Right ventricle myocardium inferior (tissue), 1 donor: ENCODE results near the gene PPP1R14C. TPM values are rescaled to one million over a fixed set of nuclear protein-coding genes. Genes with fewer than 3 reads are reported as not detected.

Experiments
- ATAC-seq: fragments of 200-7000 bp; cut with Tn5 transposase; one replicate; pipeline ENCODE4 v1.9.1; 2020; ENCODE audit warnings: mild to moderate bottlenecking, moderate library complexity
- DNase-seq: peaks from one replicate; pipeline ENCODE4 v3.0.0; 2021; ENCODE audit errors: missing footprints
- intact Hi-C: fragments of 100-400 bp; cut with DNase I; formaldehyde crosslinking; loops from one replicate; pipeline ENCODE4 v1.11.0; 2022
- total RNA-seq: library from RNA; stranded (reverse); fragmentation: NEBNext Ultra II Directional; extraction: Animal tissue kit (Norgen Biotek cat#: 25700); gene quantifications from one replicate; pipeline ENCODE4 v1.2.1, GENCODE V29; 2021
- donor health status: DM: no; HTN: yes; CAD: no; lungs with severe emphysema.

PPP1R14C gene
- total RNA-seq, 1 donor from 2014 or later = 129 TPM

GRCh38 chr6:150293019-150293418 is 150.2 kb downstream of the PPP1R14C start:
- DNase-seq = no peak
- intact Hi-C loops = no loop called here

GRCh38 chr6:150293423-150294173 is 150.8 kb downstream of the PPP1R14C start:
- intact Hi-C loops = no loop called here
- no peak for ATAC-seq
- no peak for DNase-seq

More at GRCh38 chr6:150293019-150293418, 150.2 kb downstream of the PPP1R14C start:
- no peak for ATAC-seq

- DNase-seq (no peak), ATAC-seq (no peak)
- intact Hi-C loops = no loop called here
Observed at GRCh38 chr6:150296890-150297289, 154.0 kb downstream of the PPP1R14C start.

- intact Hi-C loops = no loop called here
- ATAC-seq = no peak
- no peak for DNase-seq
Observed at GRCh38 chr6:150297327-150298029, 154.6 kb downstream of the PPP1R14C start.

- intact Hi-C loops = no loop called here
- ATAC-seq = no peak
- no peak for DNase-seq
Observed at GRCh38 chr6:150298030-150298380, 155.2 kb downstream of the PPP1R14C start.

- intact Hi-C loops = no loop called here
- DNase-seq (no peak), ATAC-seq (no peak)
Observed at GRCh38 chr6:150298676-150299075, 155.8 kb downstream of the PPP1R14C start.

Other genes with a start within 250 kb of the PPP1R14C start
- gene RAET1E, start 244.9 kb upstream of the PPP1R14C start, total RNA-seq = 0.27 TPM
- 0.22 TPM for gene RAET1G, start 219.9 kb upstream of the PPP1R14C start, total RNA-seq
- 1.3 TPM for gene ULBP2, start 201.0 kb upstream of the PPP1R14C start, total RNA-seq
- gene ULBP1, start 179.1 kb upstream of the PPP1R14C start, total RNA-seq = 0.30 TPM
- not detected for gene RAET1L, start 117.5 kb upstream of the PPP1R14C start, total RNA-seq
- 1.4 TPM for gene ULBP3, start 73.9 kb upstream of the PPP1R14C start, total RNA-seq
- gene IYD, start 226.0 kb downstream of the PPP1R14C start, total RNA-seq = not detected